ENCODE results near the gene SMIM17.

Gene SMIM17

DNA sequence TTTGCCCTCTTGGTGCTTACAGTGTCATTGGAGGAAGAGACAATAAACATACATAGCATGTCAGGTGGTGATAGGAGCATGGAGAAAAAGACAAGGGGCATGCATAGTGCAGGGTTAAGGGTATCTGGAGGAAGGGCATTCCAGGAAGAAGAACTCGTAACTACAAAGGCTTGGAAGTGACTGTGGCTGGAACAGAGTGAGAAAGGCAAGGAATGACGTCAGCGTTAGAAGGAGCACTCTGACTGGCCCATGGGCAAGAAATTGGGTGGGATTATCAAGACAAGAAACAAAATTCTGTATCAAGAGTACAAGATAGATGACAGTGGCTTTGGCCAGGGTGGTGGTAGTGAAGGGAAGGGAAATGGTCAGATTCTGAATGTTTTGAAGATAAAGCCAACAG is 11.2 kb downstream of the SMIM17 start:
- DNase-seq (ENCODE audit: low read depth, low spot score) = no peak

DNA sequence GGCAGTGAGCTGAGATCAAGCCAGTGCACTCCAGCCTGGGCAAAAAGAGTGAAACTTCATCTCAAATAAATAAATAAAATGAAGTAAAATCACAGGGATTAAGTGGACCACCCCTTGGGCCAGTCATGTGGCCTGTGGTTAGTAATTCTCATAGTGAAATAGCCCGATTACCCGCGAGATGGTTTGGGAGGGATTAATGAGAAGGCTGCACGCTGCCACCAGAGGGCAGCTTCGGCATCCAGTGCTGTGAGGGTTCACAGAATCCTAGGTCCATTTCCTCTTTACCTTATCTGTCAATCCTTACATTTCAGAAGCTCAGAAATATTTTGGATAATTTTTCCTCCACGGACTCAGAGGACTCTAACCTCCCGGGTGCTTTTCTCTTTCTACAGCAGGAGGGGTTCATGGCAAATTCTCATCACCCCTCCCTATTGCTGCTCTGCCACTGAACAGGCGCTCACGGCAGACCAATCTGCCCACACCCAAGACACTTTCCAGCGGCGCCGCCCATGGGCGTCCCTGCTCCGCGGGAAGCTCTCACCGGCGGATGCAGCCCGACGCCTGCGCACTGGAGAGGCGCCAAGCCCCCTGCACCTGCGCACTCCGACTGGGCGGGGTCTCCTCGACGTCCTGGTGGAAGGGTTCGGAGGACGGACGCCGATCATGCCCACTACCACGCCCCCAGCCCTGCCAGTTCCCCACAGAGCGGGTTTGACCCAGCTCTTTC is 17.6 kb downstream of the SMIM17 start:
- H3K4me3 ChIP-seq (ENCODE audit: low read length) = no peak overlapping the region
- DNase-seq (ENCODE audit: low read depth, low spot score) = no peak

More for the DNA sequence above, 11.2 kb downstream of the SMIM17 start:
- H3K9me3 ChIP-seq (ENCODE audit: control insufficient read depth, insufficient read depth, low read length) = peaks cover 17% of the 10 kb centered on the region
- no peaks in the 10 kb centered on the region for H3K4me1 ChIP-seq (ENCODE audit: control insufficient read depth, insufficient read depth, low read length)
- no peak overlapping the region for H3K4me3 ChIP-seq (ENCODE audit: low read length)
- no peaks in the 10 kb centered on the region for H3K36me3 ChIP-seq (ENCODE audit: control insufficient read depth, insufficient read depth, low read length)
- H3K27ac ChIP-seq (ENCODE audit: low read length) = no peak overlapping the region
- WGBS (ENCODE audit: insufficient coverage, insufficient read length) = no CpG with 5 or more reads among the region's 3 CpGs
- H3K27me3 ChIP-seq (ENCODE audit: control insufficient read depth, insufficient read depth, low read length) = no peaks in the 10 kb centered on the region

DNA sequence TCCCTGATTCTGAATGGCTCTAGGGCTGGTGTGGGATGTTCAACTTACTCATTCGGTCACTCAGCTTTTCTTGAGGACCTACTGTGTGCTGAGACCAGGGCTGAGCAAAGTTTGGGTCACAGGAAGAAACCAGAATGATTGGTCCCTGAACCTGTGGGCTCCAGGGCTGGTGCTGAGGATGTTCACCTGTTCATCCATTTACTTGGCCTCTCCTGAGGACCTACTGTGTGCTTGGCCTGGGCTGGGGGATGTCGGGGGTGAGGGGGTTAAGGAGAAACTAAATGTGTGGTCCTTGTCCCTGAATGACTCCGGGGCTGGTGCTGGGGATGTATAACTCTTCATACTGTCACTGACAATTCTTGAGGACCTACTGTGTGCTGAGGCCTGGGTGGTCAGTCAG is 18.3 kb downstream of the SMIM17 start:
- WGBS (ENCODE audit: insufficient coverage, insufficient read length) = no CpG with 5 or more reads among the region's 3 CpGs
- DNase-seq (ENCODE audit: low read depth, low spot score) = no peak
- Histone ChIP-seq H3K27me3 (ENCODE audit: control insufficient read depth, insufficient read depth, low read length) (no peaks in the 10 kb centered on the region), H3K4me1 (ENCODE audit: control insufficient read depth, insufficient read depth, low read length) (no peaks in the 10 kb centered on the region; the same call in 1 of the 2 replicates), H3K36me3 (ENCODE audit: control insufficient read depth, insufficient read depth, low read length) (no peaks in the 10 kb centered on the region; the same call in 1 of the 2 replicates), H3K9me3 (ENCODE audit: control insufficient read depth, insufficient read depth, low read length) (peaks cover 24% of the 10 kb centered on the region), H3K27ac (ENCODE audit: low read length) (no peak overlapping the region), H3K4me3 (ENCODE audit: low read length) (no peak overlapping the region)

More for the DNA sequence above, 17.6 kb downstream of the SMIM17 start:
- no peaks in the 10 kb centered on the region for H3K27me3 ChIP-seq (ENCODE audit: control insufficient read depth, insufficient read depth, low read length)
- H3K4me1 ChIP-seq (ENCODE audit: control insufficient read depth, insufficient read depth, low read length) = no peaks in the 10 kb centered on the region; the same call in 1 of the 2 replicates
- H3K27ac ChIP-seq (ENCODE audit: low read length) = no peak overlapping the region
- H3K9me3 ChIP-seq (ENCODE audit: control insufficient read depth, insufficient read depth, low read length) = peaks cover 24% of the 10 kb centered on the region
- WGBS (ENCODE audit: insufficient coverage, insufficient read length) = no CpG with 5 or more reads among the region's 32 CpGs
- no peaks in the 10 kb centered on the region; the same call in 1 of the 2 replicates for H3K36me3 ChIP-seq (ENCODE audit: control insufficient read depth, insufficient read depth, low read length)

DNA sequence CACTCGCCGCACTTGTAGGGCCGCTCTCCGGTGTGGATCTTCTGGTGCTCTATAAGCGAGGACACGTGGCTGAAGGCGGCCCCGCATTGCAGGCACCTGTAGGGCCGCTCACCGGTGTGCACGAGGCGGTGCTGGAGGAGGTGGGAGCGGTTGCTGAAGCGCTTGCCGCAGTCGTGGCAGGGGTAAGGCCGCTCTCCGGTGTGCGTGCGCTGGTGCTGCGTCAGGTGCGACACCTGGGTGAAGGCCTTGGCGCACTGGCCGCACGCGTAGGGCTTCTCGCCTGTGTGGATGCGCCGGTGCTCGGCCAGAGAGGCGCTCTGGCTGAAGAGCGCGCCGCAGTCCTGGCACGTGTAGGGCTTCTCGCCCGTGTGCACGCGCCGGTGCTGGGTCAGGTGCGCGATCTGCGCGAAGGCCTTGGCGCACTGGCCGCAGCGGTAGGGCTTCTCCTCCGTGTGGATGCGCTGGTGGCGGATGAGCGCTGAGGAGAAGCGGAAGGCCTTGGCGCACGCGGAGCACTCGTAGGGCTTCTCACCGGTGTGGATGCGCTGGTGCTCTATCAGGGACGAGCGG is 21.1 kb downstream of the SMIM17 start:
- Histone ChIP-seq H3K27me3 (ENCODE audit: control insufficient read depth, insufficient read depth, low read length) (no peaks in the 10 kb centered on the region), H3K4me3 (ENCODE audit: low read length) (no peak overlapping the region), H3K27ac (ENCODE audit: low read length) (no peak overlapping the region), H3K9me3 (ENCODE audit: control insufficient read depth, insufficient read depth, low read length) (peaks cover 36% of the 10 kb centered on the region), H3K4me1 (ENCODE audit: control insufficient read depth, insufficient read depth, low read length) (no peaks in the 10 kb centered on the region; the same call in 1 of the 2 replicates), H3K36me3 (ENCODE audit: control insufficient read depth, insufficient read depth, low read length) (no peaks in the 10 kb centered on the region; the same call in 1 of the 2 replicates)
- DNase-seq (ENCODE audit: low read depth, low spot score) = no peak
- no CpG with 5 or more reads among the region's 60 CpGs for WGBS (ENCODE audit: insufficient coverage, insufficient read length)

DNA sequence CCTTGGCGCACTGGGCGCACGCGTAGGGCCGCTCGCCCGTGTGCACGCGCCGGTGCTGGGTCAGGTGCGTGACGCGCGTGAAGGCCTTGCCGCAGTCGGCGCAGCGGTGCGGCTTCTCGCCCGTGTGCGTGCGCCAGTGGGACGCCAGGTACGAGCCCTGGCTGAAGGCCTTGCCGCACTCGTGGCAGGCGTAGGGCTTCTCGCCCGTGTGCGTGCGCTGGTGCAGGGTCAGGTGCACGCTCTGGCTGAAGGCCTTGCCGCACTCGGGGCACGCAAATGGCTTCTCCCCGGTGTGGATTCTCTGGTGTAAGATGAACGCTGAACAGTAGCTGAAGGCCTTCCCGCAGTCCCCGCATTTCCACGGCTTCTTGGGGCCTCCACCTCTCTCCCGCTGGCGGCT is 21.6 kb downstream of the SMIM17 start:
- H3K4me1 ChIP-seq (ENCODE audit: control insufficient read depth, insufficient read depth, low read length) = no peaks in the 10 kb centered on the region; the same call in 1 of the 2 replicates
- no CpG with 5 or more reads among the region's 43 CpGs for WGBS (ENCODE audit: insufficient coverage, insufficient read length)

DNA sequence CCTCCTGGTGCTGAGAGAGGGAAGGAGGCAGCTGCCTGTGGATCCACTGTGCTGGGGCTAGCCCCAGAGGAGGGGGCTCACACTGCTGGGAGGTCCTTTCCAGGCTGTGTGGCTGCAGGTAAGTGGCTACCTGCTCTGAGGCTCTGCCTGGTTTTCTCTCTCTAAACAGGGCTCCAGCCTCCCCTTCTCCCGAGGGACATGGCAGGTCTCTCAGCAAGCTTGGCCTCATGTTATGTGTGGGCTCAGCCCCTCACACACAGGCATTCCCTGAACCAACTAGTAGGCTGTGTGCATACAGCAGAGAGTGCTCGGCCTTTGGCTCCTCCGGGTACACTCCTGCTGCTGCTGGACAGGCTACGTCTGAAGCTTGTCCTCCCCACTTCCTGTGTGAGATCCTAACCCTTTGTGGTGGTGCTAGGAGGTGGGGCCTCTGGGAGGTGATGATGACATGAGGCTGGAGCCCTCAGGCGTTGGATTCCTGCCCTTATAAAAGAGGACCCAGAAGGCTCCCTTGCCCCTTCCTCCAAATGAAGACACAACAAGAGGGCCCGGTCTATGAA is 24.4 kb downstream of the SMIM17 start:
- Histone ChIP-seq H3K9me3 (ENCODE audit: control insufficient read depth, insufficient read depth, low read length) (peaks cover 28% of the 10 kb centered on the region), H3K27ac (ENCODE audit: low read length) (no peak overlapping the region), H3K36me3 (ENCODE audit: control insufficient read depth, insufficient read depth, low read length) (no peaks in the 10 kb centered on the region; the same call in 1 of the 2 replicates), H3K4me1 (ENCODE audit: control insufficient read depth, insufficient read depth, low read length) (no peaks in the 10 kb centered on the region; the same call in 1 of the 2 replicates), H3K27me3 (ENCODE audit: control insufficient read depth, insufficient read depth, low read length) (no peaks in the 10 kb centered on the region), H3K4me3 (ENCODE audit: low read length) (no peak overlapping the region)
- no peak for DNase-seq (ENCODE audit: low read depth, low spot score)
- no CpG with 5 or more reads among the region's 6 CpGs for WGBS (ENCODE audit: insufficient coverage, insufficient read length)

More for the DNA sequence above, 21.6 kb downstream of the SMIM17 start:
- Histone ChIP-seq H3K36me3 (ENCODE audit: control insufficient read depth, insufficient read depth, low read length) (no peaks in the 10 kb centered on the region; the same call in 1 of the 2 replicates), H3K27ac (ENCODE audit: low read length) (no peak overlapping the region), H3K9me3 (ENCODE audit: control insufficient read depth, insufficient read depth, low read length) (peaks cover 35% of the 10 kb centered on the region), H3K4me3 (ENCODE audit: low read length) (no peak overlapping the region), H3K27me3 (ENCODE audit: control insufficient read depth, insufficient read depth, low read length) (no peaks in the 10 kb centered on the region)
- DNase-seq (ENCODE audit: low read depth, low spot score) = no peak

DNA sequence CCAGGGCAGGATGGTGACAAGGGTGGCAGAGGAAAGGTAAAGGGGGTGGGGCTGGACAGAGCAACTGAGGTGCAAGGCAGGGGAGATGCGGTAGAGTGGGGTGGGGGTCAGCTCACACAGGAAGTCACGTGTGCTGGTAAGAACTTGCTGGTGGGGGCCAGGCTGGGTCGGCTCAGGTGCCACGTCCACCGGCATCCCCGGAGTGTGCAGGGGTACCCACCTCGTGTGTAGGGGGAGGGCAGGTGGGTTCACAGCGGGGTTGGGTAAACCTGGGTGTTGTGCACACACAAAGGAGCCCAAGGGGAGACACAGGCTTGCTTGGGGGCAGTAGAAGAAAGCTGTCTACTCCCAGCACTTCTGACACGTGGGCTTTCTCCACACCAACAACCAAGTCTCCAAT is 25.7 kb downstream of the SMIM17 start:
- no peaks in the 10 kb centered on the region for H3K27me3 ChIP-seq (ENCODE audit: control insufficient read depth, insufficient read depth, low read length)
- H3K36me3 ChIP-seq (ENCODE audit: control insufficient read depth, insufficient read depth, low read length) = no peaks in the 10 kb centered on the region; the same call in 1 of the 2 replicates
- DNase-seq (ENCODE audit: low read depth, low spot score) = no peak
- WGBS (ENCODE audit: insufficient coverage, insufficient read length) = no CpG with 5 or more reads among the region's 9 CpGs
- H3K9me3 ChIP-seq (ENCODE audit: control insufficient read depth, insufficient read depth, low read length) = peaks cover 23% of the 10 kb centered on the region
- no peak overlapping the region for H3K27ac ChIP-seq (ENCODE audit: low read length)
- H3K4me1 ChIP-seq (ENCODE audit: control insufficient read depth, insufficient read depth, low read length) = no peaks in the 10 kb centered on the region; the same call in 1 of the 2 replicates
- no peak overlapping the region for H3K4me3 ChIP-seq (ENCODE audit: low read length)

DNA sequence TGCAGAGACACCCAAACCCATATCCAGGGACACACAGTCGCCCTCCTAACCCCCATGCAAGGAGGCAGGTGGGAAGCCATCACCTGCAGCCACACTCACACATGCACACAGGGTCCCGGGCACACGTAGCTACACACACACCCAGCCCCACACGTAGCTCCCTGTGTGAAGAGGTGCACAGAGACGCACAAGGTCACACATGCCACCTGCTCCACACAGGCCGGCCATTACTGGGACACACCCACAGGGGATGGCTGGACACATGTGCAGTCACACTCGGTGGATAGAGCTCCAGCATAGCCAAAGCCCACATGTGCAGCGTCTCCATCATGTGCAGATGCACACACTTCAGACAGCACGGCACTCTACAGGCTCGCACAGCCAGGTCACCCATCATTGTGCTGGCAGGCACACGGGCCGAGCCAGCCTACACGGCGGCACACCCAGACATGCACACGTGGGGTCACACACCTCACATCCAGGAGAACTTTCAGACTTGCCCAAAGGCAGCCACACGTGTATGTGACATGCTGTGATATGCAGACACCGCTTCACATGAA is 27.5 kb downstream of the SMIM17 start:
- no peak overlapping the region for H3K27ac ChIP-seq (ENCODE audit: low read length)
- H3K36me3 ChIP-seq (ENCODE audit: control insufficient read depth, insufficient read depth, low read length) = no peaks in the 10 kb centered on the region
- no peak overlapping the region for H3K4me3 ChIP-seq (ENCODE audit: low read length)
- no peaks in the 10 kb centered on the region for H3K4me1 ChIP-seq (ENCODE audit: control insufficient read depth, insufficient read depth, low read length)
- no peaks in the 10 kb centered on the region for H3K27me3 ChIP-seq (ENCODE audit: control insufficient read depth, insufficient read depth, low read length)
- no CpG with 5 or more reads among the region's 17 CpGs for WGBS (ENCODE audit: insufficient coverage, insufficient read length)
- H3K9me3 ChIP-seq (ENCODE audit: control insufficient read depth, insufficient read depth, low read length) = peaks cover 20% of the 10 kb centered on the region
- DNase-seq (ENCODE audit: low read depth, low spot score) = no peak

DNA sequence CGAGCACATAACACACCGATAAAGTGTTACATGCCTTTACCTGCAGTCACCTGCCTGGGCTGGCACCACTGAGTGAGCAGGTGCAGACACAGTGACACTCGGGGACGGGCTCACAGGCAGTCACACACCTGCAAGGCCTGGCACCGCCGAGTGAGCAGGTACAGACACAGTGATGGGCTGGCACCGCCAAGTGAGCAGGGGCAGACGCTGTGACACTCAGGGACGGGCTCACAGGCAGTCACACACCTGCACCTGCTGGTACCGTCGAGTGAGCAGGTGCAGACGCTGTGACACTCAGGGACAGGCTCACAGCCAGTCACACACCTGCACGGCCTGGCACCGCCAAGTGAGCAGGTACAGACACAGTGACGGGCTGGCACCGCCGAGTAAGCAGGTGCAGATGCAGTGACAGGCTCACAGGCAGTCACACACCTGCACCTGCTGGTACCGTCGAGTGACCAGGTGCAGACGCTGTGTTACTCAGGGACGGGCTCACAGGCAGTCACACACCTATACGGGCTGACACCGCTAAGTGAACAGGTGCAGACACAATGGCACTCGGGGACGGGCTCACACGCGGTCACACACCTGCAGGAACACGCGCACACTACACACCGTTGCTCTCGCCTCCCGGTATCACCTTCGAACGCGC is 28.1 kb downstream of the SMIM17 start:
- DNase-seq (ENCODE audit: low read depth, low spot score) = no peak
- H3K4me3 ChIP-seq (ENCODE audit: low read length) = no peak overlapping the region
- no peak overlapping the region for H3K27ac ChIP-seq (ENCODE audit: low read length)
- no peaks in the 10 kb centered on the region for H3K36me3 ChIP-seq (ENCODE audit: control insufficient read depth, insufficient read depth, low read length)
- no peaks in the 10 kb centered on the region for H3K27me3 ChIP-seq (ENCODE audit: control insufficient read depth, insufficient read depth, low read length)
- H3K4me1 ChIP-seq (ENCODE audit: control insufficient read depth, insufficient read depth, low read length) = no peaks in the 10 kb centered on the region
- H3K9me3 ChIP-seq (ENCODE audit: control insufficient read depth, insufficient read depth, low read length) = peaks cover 19% of the 10 kb centered on the region
- no CpG with 5 or more reads among the region's 35 CpGs for WGBS (ENCODE audit: insufficient coverage, insufficient read length)

DNA sequence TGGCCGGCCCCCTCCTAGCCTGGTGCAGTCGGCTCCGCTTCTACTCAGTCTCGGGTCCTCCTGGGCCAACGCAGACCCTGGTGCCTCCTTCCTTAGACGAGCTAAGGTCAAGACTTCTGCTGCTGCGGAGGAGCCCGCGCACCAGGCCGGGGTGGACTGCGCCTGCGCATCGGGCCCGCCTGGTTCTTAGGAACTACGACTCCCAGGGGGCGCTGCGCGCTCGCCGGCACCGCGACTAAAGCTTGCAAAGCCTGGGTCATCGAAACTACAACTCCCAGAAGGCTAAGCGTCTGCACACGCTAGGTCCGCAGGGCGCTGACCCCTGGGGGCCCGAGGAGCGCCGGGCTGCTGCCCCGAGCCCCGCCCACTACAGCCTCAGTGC is 28.6 kb downstream of the SMIM17 start, which contains the start of gene ZNF835:
ZNF835 (minus strand) TSS at position 145 of the 382 bp plus-strand sequence. CDS start 6,559 bp downstream, outside the sequence.
- H3K9me3 ChIP-seq (ENCODE audit: control insufficient read depth, insufficient read depth, low read length) = peaks cover 21% of the 10 kb centered on the region
- no peak within 1 kb of the TSS for H3K4me3 ChIP-seq (ENCODE audit: low read length)
- no peaks in the 10 kb centered on the region for H3K36me3 ChIP-seq (ENCODE audit: control insufficient read depth, insufficient read depth, low read length)
- H3K27ac ChIP-seq (ENCODE audit: low read length) = no peak within 1 kb of the TSS
- H3K27me3 ChIP-seq (ENCODE audit: control insufficient read depth, insufficient read depth, low read length) = no peaks in the 10 kb centered on the region
- no CpG with 5 or more reads among the region's 32 CpGs for WGBS (ENCODE audit: insufficient coverage, insufficient read length)
- H3K4me1 ChIP-seq (ENCODE audit: control insufficient read depth, insufficient read depth, low read length) = no peaks in the 10 kb centered on the region
- no peak for DNase-seq (ENCODE audit: low read depth, low spot score)

Data from iPS DF 6.9 (cell line).